ES-I3 (cell line): Measurements from ENCODE around the gene MRPL34.
"Not testable (repeated sequence)": the region's sequence is repeated elsewhere in the genome, so short reads cannot be mapped to it uniquely, and the experiment has no call there.

Experiments used
- H3K36me3 ChIP-seq: 2 replicates; pipeline ENCODE4 v1.6.1; 2013; ENCODE audit warnings: mild to moderate bottlenecking, low read length, control low read depth, moderate library complexity; ENCODE audit not compliant: insufficient read depth
- H3K4me1 ChIP-seq: 2 replicates; pipeline ENCODE4 v1.6.1; 2013; ENCODE audit warnings: mild to moderate bottlenecking, control low read depth, low read length; ENCODE audit not compliant: insufficient read depth
- H3K9ac ChIP-seq: 2 replicates; pipeline ENCODE4 v1.6.1; 2013; ENCODE audit warnings: low read depth, mild to moderate bottlenecking, low read length, moderate library complexity
- H3K9me3 ChIP-seq: 2 replicates; pipeline ENCODE4 v1.6.1; 2013; ENCODE audit warnings: mild to moderate bottlenecking, low read length, moderate library complexity; ENCODE audit not compliant: control insufficient read depth, insufficient read depth

The MRPL34 gene

GRCh38 chr19:17295551-17295950, 10.1 kb upstream of the MRPL34 start:
- not testable (repeated sequence) for H3K4me1 ChIP-seq, H3K9me3 ChIP-seq, H3K36me3 ChIP-seq, H3K9ac ChIP-seq

- Histone ChIP-seq H3K9me3 (no peaks in the 10 kb centered on the region; the same call in 1 of the 2 replicates), H3K36me3 (peaks cover 6% of the 10 kb centered on the region; the same call in 1 of the 2 replicates), H3K4me1 (no peaks in the 10 kb centered on the region; the same call in 1 of the 2 replicates), H3K9ac (no peak overlapping the region)
Observed at GRCh38 chr19:17296273-17296672, 9.4 kb upstream of the MRPL34 start.

DNA sequence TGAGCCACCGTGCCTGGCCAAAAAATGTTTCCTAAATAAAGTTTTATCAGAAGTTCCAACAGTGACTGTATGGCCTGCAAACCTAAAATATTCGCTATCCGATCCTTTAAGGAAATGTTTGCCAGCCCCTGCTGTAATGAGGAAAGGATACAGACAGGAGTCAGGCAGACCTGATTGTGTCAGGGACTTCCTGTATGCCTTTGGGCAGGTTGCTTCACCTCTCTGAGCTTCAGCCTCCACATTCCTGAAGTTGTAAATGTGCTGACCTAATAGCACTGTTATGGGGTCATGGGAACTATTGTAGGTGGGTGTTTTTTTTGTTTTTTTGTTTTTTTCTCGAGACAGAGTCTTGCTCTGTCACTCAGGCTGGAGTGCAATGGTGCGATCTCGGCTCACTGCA, 8.7 kb upstream of the MRPL34 start:
- H3K9ac ChIP-seq = no peak overlapping the region
- H3K9me3 ChIP-seq = no peaks in the 10 kb centered on the region; the same call in 1 of the 2 replicates
- H3K4me1 ChIP-seq = no peaks in the 10 kb centered on the region; the same call in 1 of the 2 replicates
- H3K36me3 ChIP-seq = peaks cover 6% of the 10 kb centered on the region; the same call in 1 of the 2 replicates

- no peaks in the 10 kb centered on the region; the same call in 1 of the 2 replicates for H3K9me3 ChIP-seq
- H3K4me1 ChIP-seq = peaks cover 7% of the 10 kb centered on the region; the same call in 1 of the 2 replicates
- peaks cover 6% of the 10 kb centered on the region; the same call in 1 of the 2 replicates for H3K36me3 ChIP-seq
- H3K9ac ChIP-seq = no peak overlapping the region
Observed at GRCh38 chr19:17300992-17301619, 4.6 kb upstream of the MRPL34 start.

- Histone ChIP-seq H3K36me3 (peaks cover 6% of the 10 kb centered on the region; the same call in 1 of the 2 replicates), H3K9ac (peak overlapping the region; percentile 66), H3K9me3 (no peaks in the 10 kb centered on the region; the same call in 1 of the 2 replicates), H3K4me1 (peaks cover 7% of the 10 kb centered on the region; the same call in 1 of the 2 replicates)
Observed at GRCh38 chr19:17302391-17303166, 3.1 kb upstream of the MRPL34 start.

- peaks cover 7% of the 10 kb centered on the region; the same call in 1 of the 2 replicates for H3K4me1 ChIP-seq
- H3K9ac ChIP-seq = peak within 1 kb of the TSS; percentile 66
Observed at GRCh38 chr19:17303167-17303939, 2.3 kb upstream of the MRPL34 start, which contains the start of gene ABHD8. Gene ABHD8 (minus strand): TSS chr19:17303425. CDS start chr19:17301616, 1,809 bp downstream.

DNA sequence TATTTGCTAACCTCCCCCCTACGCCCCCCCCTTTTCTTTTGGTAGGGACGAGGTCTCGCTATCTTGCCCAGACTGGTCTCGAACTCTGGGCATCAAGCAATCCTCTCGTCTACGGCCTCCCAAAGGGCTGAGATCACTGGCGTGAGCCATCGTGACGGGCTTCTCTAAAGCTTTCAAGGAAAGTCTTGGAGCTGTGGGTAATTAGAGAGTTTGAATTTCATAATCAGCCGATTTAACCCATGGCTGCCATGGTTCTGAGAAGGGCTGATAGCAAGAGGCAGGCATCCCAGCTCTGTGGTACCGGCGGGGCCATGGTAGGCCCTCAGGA, 1.8 kb upstream of the MRPL34 start:
- Histone ChIP-seq H3K9me3 (no peaks in the 10 kb centered on the region), H3K36me3 (no peaks in the 10 kb centered on the region), H3K4me1 (peaks cover 7% of the 10 kb centered on the region; the same call in 1 of the 2 replicates), H3K9ac (peak overlapping the region; percentile 20; the same call in 1 of the 2 replicates)

More at GRCh38 chr19:17303167-17303939, 2.3 kb upstream of the MRPL34 start, which contains the start of gene ABHD8:
- Histone ChIP-seq H3K9me3 (no peaks in the 10 kb centered on the region; the same call in 1 of the 2 replicates), H3K36me3 (peaks cover 2% of the 10 kb centered on the region; the same call in 1 of the 2 replicates)

GRCh38 chr19:17304386-17305215, 1.1 kb upstream of the MRPL34 start:
- Histone ChIP-seq H3K36me3 (no peaks in the 10 kb centered on the region), H3K9ac (0 out of 2 replicates have a peak overlapping the region, but pooled peaks have one; percentile 13), H3K9me3 (no peaks in the 10 kb centered on the region), H3K4me1 (peaks cover 7% of the 10 kb centered on the region; the same call in 1 of the 2 replicates)

DNA sequence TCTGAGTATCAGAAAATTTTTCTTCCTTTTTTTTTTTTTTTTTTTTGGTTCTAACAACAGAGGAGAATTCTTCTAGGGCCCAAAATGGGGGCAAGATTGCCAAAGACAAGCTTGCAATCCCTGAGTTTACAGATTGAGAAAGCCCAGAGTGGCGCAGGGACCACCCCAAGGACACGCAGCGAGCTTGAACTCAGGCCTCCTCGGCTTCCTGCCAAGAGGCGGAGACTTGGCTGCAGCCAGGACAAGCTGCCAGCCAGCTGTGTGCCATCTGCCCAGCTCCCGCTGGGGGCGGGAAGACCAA, 506 bp upstream of the MRPL34 start:
- Histone ChIP-seq H3K4me1 (peaks cover 7% of the 10 kb centered on the region; the same call in 1 of the 2 replicates), H3K36me3 (no peaks in the 10 kb centered on the region), H3K9ac (0 out of 2 replicates have a peak overlapping the region, but pooled peaks have one; percentile 13), H3K9me3 (no peaks in the 10 kb centered on the region)

- Histone ChIP-seq H3K9ac (peak overlapping the region; percentile 79), H3K36me3 (no peaks in the 10 kb centered on the region), H3K9me3 (no peaks in the 10 kb centered on the region), H3K4me1 (peaks cover 10% of the 10 kb centered on the region)
Observed at GRCh38 chr19:17306285-17306714, 628 bp downstream of the MRPL34 start.

GRCh38 chr19:17307876-17308377, 2.3 kb downstream of the MRPL34 start:
- H3K4me1 ChIP-seq = peaks cover 20% of the 10 kb centered on the region

GRCh38 chr19:17309198-17309964, 3.7 kb downstream of the MRPL34 start, which contains the start of gene DDA1:
Gene DDA1 (plus strand): TSS chr19:17309563. CDS start chr19:17309655, 92 bp downstream.
- Histone ChIP-seq H3K4me1 (peaks cover 17% of the 10 kb centered on the region), H3K9me3 (no peaks in the 10 kb centered on the region), H3K36me3 (peaks cover 3% of the 10 kb centered on the region; the same call in 1 of the 2 replicates), H3K9ac (peak within 1 kb of the TSS; percentile 87)

More at GRCh38 chr19:17307876-17308377, 2.3 kb downstream of the MRPL34 start:
- H3K36me3 ChIP-seq = no peaks in the 10 kb centered on the region
- H3K9me3 ChIP-seq = no peaks in the 10 kb centered on the region
- no peak overlapping the region for H3K9ac ChIP-seq
